HG03064 (cell line): ENCODE data around the gene BRD4.

Source experiments
- ATAC-seq: cut with Tn5 transposase; IDR thresholded peaks from one replicate; pipeline ENCODE4 v1.9.1; 2021; ENCODE audit warnings: low read depth; ENCODE audit not compliant: unreplicated experiment

Gene BRD4

GRCh38 chr19:15199661-15200552 is 132.4 kb downstream of the BRD4 start:
- ATAC-seq: no peak

- no peak for ATAC-seq
These were observed 133.2 kb downstream of the BRD4 start for GRCh38 chr19:15198951-15199660.

- ATAC-seq: no peak
These were observed 134.4 kb downstream of the BRD4 start for GRCh38 chr19:15197942-15198341.

- ATAC-seq: no peak
These were observed 134.9 kb downstream of the BRD4 start for GRCh38 chr19:15197275-15197941.

- ATAC-seq: no peak
These were observed 135.9 kb downstream of the BRD4 start for GRCh38 chr19:15196360-15197005.

GRCh38 chr19:15195371-15196334 is 136.7 kb downstream of the BRD4 start:
- no peak for ATAC-seq

GRCh38 chr19:15194938-15195337 is 137.4 kb downstream of the BRD4 start:
- no peak for ATAC-seq

GRCh38 chr19:15191982-15192381 is 140.4 kb downstream of the BRD4 start:
- ATAC-seq: no peak

- ATAC-seq: no peak
These were observed 140.8 kb downstream of the BRD4 start for GRCh38 chr19:15191514-15191913.

- no peak for ATAC-seq
These were observed 143.5 kb downstream of the BRD4 start for GRCh38 chr19:15188851-15189250.

- ATAC-seq: no peak
These were observed 145.0 kb downstream of the BRD4 start for GRCh38 chr19:15187026-15188007.
